Measurements from ENCODE around the gene PNKD.

Gene PNKD

GRCh38 chr2:218367415-218368149, 97.3 kb downstream of the PNKD start:
- TF ChIP-seq, protein P1, sequence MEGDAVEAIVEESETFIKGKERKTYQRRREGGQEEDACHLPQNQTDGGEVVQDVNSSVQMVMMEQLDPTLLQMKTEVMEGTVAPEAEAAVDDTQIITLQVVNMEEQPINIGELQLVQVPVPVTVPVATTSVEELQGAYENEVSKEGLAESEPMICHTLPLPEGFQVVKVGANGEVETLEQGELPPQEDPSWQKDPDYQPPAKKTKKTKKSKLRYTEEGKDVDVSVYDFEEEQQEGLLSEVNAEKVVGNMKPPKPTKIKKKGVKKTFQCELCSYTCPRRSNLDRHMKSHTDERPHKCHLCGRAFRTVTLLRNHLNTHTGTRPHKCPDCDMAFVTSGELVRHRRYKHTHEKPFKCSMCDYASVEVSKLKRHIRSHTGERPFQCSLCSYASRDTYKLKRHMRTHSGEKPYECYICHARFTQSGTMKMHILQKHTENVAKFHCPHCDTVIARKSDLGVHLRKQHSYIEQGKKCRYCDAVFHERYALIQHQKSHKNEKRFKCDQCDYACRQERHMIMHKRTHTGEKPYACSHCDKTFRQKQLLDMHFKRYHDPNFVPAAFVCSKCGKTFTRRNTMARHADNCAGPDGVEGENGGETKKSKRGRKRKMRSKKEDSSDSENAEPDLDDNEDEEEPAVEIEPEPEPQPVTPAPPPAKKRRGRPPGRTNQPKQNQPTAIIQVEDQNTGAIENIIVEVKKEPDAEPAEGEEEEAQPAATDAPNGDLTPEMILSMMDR (IDR thresholded peaks at IDR 0.05; ENCODE audit: low read depth, low read length, missing control alignments), result no peak
- peak; percentile 33 for DNase-seq (ENCODE audit: extremely low read depth, low read depth)

GRCh38 chr2:218368150-218368528, 97.8 kb downstream of the PNKD start:
- TF ChIP-seq, protein P1 (IDR thresholded peaks at IDR 0.05; ENCODE audit: low read depth, low read length, missing control alignments), result no peak
- no peak for DNase-seq (ENCODE audit: extremely low read depth, low read depth)
- peak overlapping the region; percentile 46 for H3K4me3 ChIP-seq (replicated peaks; ENCODE audit: low read depth, low read length)

More at GRCh38 chr2:218367415-218368149, 97.3 kb downstream of the PNKD start:
- H3K4me3 ChIP-seq (replicated peaks; ENCODE audit: low read depth, low read length), result peak overlapping the region; percentile 46

- H3K4me3 ChIP-seq (replicated peaks; ENCODE audit: low read depth, low read length), result no peak overlapping the region
- no peak for DNase-seq (ENCODE audit: extremely low read depth, low read depth)
- TF ChIP-seq, protein P1 (IDR thresholded peaks at IDR 0.05; ENCODE audit: low read depth, low read length, missing control alignments), result no peak
These were observed 98.4 kb downstream of the PNKD start for GRCh38 chr2:218368621-218369153.

DNA sequence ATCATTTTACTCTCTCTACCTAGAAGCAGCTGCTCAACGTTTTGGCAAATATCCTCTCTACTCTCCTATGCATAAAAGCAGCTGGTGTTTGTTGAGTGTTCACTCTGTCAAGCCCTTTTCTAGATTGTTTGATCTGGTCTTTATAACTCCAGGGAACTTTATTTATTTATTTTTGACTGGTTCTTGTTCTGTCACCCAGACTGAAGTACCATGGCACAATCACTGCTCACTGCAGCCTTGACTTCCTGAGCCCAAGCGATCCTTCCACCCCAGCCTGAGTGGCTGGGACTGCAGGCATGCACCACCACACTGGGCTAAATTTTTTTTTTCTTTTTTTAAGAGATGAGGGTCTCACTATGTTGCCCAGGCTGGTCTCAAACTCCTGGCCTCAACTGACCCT, 99.0 kb downstream of the PNKD start:
- no peak for DNase-seq (ENCODE audit: extremely low read depth, low read depth)
- TF ChIP-seq, protein P1 (IDR thresholded peaks at IDR 0.05; ENCODE audit: low read depth, low read length, missing control alignments), result no peak
- no peak overlapping the region for H3K4me3 ChIP-seq (replicated peaks; ENCODE audit: low read depth, low read length)

- no peak for DNase-seq (ENCODE audit: extremely low read depth, low read depth)
- no peak overlapping the region for H3K4me3 ChIP-seq (replicated peaks; ENCODE audit: low read depth, low read length)
- TF ChIP-seq, protein P1 (IDR thresholded peaks at IDR 0.05; ENCODE audit: low read depth, low read length, missing control alignments), result no peak
These were observed 100.2 kb downstream of the PNKD start for GRCh38 chr2:218370410-218371063.

GRCh38 chr2:218371983-218372350, 101.6 kb downstream of the PNKD start:
- DNase-seq (ENCODE audit: extremely low read depth, low read depth), result no peak
- TF ChIP-seq, protein P1 (IDR thresholded peaks at IDR 0.05; ENCODE audit: low read depth, low read length, missing control alignments), result no peak
- no peak overlapping the region for H3K4me3 ChIP-seq (replicated peaks; ENCODE audit: low read depth, low read length)
